HCT116 (cell line): ENCODE data around the gene KIAA1671.

Experiments used
- CTCF ChIP-seq, 3 experiments: fragments of 200-600 bp in 1 of 3; sonication (generic) in 1 of 3; IDR thresholded peaks in 2 of 3; conservative IDR thresholded peaks in 1 of 3; 2 replicates each; pipeline ENCODE4 v1.5.1; 2012 to 2017; ENCODE audit warnings: low read depth in 2 of 3, low read length in 2 of 3, antibody characterized with exemption in 1 of 3, borderline replicate concordance in 1 of 3, control low read depth in 1 of 3, mild to moderate bottlenecking in 1 of 3, mixed read lengths in 1 of 3, mixed run types in 1 of 3, moderate library complexity in 1 of 3; ENCODE audit not compliant: insufficient read depth in 1 of 3
- POLR2AphosphoS5 ChIP-seq: IDR thresholded peaks from 2 replicates; pipeline ENCODE4 v1.6.1; 2011; ENCODE audit warnings: mild to moderate bottlenecking, low read depth, low read length, moderate library complexity

GRCh38 chr22:24945430-24945829 lies 7.1 kb upstream of the KIAA1671 start:
- no peak for TF ChIP-seq CTCF (IDR thresholded peaks at IDR 0.05 in 2 of 3, conservative IDR thresholded peaks at IDR 0.05 in 1 of 3; ENCODE audit: borderline replicate concordance in 1 of 3, insufficient read depth in 1 of 3, low read depth in 2 of 3, low read length in 2 of 3)
- TF ChIP-seq POLR2AphosphoS5, result no peak
